Hepatic stellate cell (primary cell): ENCODE measurements around the gene GPR68.
"Not testable (repeated sequence)": the region's sequence is repeated elsewhere in the genome, so short reads cannot be mapped to it uniquely, and the experiment has no call there.

Source experiments
- DNase-seq: peaks from one replicate; pipeline ENCODE4 v3.0.0; 2011; ENCODE audit warnings: low spot score

Gene GPR68

GRCh38 chr14:91252871-91253794 is 8.6 kb upstream of the GPR68 start:
- DNase-seq, result no peak

- DNase-seq, result no peak
Measured at GRCh38 chr14:91250912-91251311, 6.4 kb upstream of the GPR68 start.

- DNase-seq, result no peak
Measured at GRCh38 chr14:91249841-91250616, 5.5 kb upstream of the GPR68 start.

GRCh38 chr14:91246051-91246852 is 1.7 kb upstream of the GPR68 start:
- no peak for DNase-seq

- DNase-seq, result not testable (repeated sequence)
Measured at GRCh38 chr14:91245616-91246015, 1.1 kb upstream of the GPR68 start.

- no peak for DNase-seq
Measured at GRCh38 chr14:91245029-91245428, 525 bp upstream of the GPR68 start.

- no peak for DNase-seq
Measured at GRCh38 chr14:91243074-91243471, 1.4 kb downstream of the GPR68 start.

- DNase-seq, result no peak
Measured at GRCh38 chr14:91242635-91243034, 1.9 kb downstream of the GPR68 start.

GRCh38 chr14:91241863-91242262 is 2.6 kb downstream of the GPR68 start:
- DNase-seq, result no peak

- no peak for DNase-seq
Measured at GRCh38 chr14:91238661-91239060, 5.8 kb downstream of the GPR68 start.

GRCh38 chr14:91238085-91238484 is 6.4 kb downstream of the GPR68 start:
- DNase-seq, result no peak

- DNase-seq, result peak; percentile 85
Measured at GRCh38 chr14:91237219-91237618, 7.3 kb downstream of the GPR68 start.

- DNase-seq, result no peak
Measured at GRCh38 chr14:91235841-91236240, 8.7 kb downstream of the GPR68 start.

GRCh38 chr14:91234791-91235114 is 9.8 kb downstream of the GPR68 start:
- no peak for DNase-seq

GRCh38 chr14:91233936-91234790 is 10.3 kb downstream of the GPR68 start:
- DNase-seq, result no peak

GRCh38 chr14:91232603-91233002 is 11.9 kb downstream of the GPR68 start:
- DNase-seq, result no peak

- DNase-seq, result no peak
Measured at GRCh38 chr14:91232052-91232451, 12.5 kb downstream of the GPR68 start.

GRCh38 chr14:91231446-91231845 is 13.1 kb downstream of the GPR68 start:
- no peak for DNase-seq

GRCh38 chr14:91230397-91231035 is 14.0 kb downstream of the GPR68 start:
- peak; percentile 37 for DNase-seq

- DNase-seq, result peak; percentile 43
Measured at GRCh38 chr14:91229743-91230200, 14.7 kb downstream of the GPR68 start.

- DNase-seq, result no peak
Measured at GRCh38 chr14:91229005-91229382, 15.5 kb downstream of the GPR68 start.
